ENCODE results near the gene NCEH1.
"Not testable (repeated sequence)": the region's sequence is repeated elsewhere in the genome, so short reads cannot be mapped to it uniquely, and the experiment has no call there.

NCEH1 gene

GRCh38 chr3:172673210-172673679 lies 37.6 kb downstream of the NCEH1 start:
- no peak for DNase-seq

GRCh38 chr3:172669021-172669420 lies 41.8 kb downstream of the NCEH1 start:
- DNase-seq, result no peak

DNA sequence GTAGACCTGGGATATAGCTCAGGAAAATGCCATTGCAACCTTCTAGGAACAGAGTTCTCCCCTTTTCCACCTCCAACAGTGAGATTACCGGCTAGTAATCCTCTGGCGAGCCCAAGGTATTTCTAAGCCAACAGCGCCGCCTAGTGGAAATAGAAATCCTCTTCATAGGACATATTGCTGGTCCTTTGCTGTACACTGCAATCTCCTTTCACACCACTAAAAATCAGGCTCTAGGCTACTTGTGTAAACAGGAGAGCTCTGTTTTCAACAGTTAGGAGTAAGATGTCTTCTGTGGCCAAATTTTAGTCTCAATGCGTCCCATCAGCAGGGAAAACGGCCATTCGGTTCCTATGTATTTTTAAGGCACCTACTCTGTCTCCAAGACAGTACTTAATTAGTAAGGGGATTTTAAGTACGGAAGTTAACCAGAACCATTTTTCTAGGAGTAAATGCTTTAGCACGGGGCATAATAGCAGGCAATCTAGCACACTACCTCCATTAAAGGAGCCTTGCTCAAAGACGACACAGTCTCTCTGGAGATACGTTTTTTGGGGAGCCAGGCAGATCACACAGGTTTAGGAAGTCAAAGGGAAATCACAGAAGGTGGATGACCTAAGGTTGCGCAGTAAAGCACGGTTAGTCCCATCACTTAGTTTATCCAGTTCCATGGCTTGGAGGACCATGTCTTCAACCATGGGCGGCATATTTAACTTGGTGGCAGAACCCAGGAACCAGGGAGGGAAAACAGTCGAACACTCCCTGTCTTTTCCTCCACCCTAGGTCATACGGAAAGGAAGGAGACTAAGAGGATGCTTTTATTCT lies 43.8 kb downstream of the NCEH1 start:
- no peak for DNase-seq

GRCh38 chr3:172666181-172666872 lies 44.5 kb downstream of the NCEH1 start:
- no peak for DNase-seq

DNA sequence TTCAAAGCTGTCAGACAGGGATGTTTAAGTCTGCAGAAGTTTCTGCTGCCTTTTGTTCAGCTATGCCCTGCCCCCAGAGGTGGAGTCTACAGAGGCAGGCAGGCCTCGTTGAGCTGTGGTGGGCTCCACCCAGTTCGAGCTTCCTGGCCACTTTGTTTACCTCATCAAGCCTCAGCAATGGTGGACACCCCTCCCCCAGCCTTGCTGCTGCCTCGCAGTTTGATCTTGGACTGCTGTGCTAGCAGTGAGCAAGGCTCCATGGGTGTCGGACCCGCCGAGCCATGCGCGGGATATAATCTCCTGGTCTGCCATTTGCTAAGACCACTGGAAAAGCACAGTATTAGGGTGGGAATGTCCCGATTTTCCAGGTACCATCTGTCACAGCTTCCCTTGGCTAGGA lies 45.4 kb downstream of the NCEH1 start:
- not testable (repeated sequence) for DNase-seq

DNA sequence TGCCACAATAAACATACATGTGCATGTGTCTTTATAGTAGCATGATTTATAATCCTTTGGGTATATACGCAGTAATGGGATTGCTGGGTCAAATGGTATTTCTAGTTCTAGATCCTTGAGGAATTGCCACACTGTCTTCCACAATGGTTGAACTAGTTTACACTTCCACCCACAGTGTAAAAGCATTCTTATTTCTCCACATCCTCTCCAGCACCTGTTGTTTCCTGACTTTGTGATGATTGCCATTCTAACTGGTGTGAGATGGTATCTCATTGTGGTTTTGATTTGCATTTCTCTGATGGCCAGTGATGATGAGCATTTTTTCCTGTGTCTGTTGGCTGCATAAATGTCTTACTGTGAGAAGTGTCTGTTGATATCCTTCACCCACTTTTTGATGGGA lies 50.4 kb downstream of the NCEH1 start:
- not testable (repeated sequence) for DNase-seq

DNA sequence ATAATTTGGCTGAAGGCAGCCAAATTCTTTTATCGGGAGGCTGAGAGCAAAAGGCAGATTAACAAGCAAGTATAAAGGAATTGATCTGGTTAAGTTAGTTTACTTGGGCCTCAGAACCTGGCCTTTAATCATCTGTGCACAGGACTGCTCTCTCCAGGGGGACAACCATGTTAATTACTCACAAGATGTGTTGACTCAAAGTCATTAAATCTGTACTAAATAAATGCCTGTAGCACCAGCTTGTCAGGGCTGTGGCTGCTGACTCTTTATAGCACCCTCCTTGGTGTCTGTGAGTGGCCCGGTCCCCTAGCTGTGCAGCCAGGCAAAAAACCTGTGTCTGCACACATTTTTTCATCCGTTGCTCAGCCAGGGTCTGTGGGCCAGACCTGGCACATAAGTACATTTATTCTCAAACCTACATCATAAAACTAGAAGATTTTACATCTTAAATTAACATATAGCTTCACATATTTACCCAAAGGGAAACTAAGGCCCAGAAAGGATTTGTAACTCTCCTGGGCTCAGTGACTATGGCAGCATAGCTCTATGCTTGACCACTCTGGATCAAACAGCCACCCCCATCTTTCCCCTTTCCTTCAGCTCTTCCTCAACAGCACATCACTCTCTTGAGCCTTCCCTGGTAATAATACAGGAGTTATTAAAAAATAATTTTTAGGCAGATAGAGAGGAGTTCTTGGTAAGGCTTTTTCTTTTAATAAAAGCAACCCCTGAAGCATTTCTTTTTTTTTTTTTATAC lies 51.4 kb downstream of the NCEH1 start:
- DNase-seq, result no peak

- no peak for DNase-seq
Observed at GRCh38 chr3:172658344-172659245, 52.3 kb downstream of the NCEH1 start.

DNA sequence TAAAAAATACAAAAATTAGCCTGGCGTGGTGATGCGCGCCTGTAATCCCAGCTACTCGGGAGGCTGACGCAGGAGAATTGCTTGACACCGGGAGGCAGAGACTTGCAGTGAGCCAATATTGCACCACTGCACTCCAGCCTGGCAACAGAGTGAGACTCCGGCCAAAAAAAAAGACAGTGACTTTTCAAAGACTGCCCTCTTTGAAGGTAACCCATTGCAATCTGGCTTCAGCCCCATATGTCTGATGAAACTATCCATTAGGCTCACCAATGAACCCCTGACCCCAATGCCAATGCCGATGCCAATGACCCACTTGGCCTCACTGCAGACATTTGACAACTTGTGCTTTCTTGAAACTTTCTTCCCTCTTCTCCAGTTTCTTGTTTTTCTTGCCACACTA lies 54.3 kb downstream of the NCEH1 start:
- no peak for DNase-seq

- DNase-seq, result no peak
Observed at GRCh38 chr3:172655388-172655787, 55.5 kb downstream of the NCEH1 start.

- no peak for DNase-seq
Observed at GRCh38 chr3:172654470-172654869, 56.4 kb downstream of the NCEH1 start.

GRCh38 chr3:172653004-172653572 lies 57.8 kb downstream of the NCEH1 start:
- no peak for DNase-seq

DNA sequence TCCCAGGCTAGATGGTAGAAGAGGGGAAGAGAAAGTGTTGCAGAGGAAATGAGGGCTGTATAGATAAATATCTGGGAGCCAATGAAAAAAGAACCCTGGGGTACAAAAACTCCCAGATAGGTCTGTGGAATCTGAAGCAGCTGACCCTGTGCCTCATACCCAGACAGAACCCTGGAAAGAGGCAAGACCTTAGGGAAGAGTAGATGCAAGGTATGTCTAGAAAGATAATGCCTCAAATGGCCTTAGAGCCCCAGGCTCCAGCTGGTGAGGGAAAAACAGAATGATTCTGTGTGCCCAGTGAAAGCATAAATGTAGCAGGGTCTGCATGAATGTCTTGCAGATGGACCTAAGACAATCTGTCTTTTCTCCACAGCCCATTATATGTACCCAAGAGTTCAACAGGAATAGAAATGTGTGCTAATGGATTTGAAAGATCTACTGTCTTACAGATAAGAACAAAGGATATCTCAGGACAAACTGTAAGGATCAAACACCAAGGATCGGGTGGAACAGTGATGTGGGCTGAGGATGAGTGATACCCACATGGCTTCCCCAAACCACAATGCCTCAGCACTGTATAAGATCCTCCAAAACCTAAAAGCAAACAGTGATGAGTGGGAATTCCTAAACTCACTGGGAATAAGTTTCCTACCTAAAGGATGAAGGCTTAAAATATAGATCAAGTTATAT lies 58.8 kb downstream of the NCEH1 start:
- no peak for DNase-seq

DNA sequence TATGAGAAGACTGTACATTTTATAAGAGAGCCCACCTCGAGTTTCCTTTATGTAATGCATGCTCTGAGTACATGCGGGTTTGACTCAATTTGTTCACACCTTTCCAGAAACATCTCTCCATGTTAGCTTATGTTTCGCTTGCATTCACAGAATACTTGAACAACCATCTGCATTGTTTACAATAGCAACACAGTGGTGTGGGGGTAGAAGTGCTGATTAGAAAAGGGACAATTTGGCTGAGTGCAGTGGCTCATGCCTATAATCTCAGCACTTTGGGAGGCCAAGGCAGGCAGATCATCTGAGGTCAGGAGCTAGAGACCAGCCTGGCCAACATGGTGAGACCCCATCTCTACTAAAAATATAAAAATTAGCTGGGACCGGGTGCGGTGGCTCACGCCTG lies 60.9 kb downstream of the NCEH1 start:
- DNase-seq, result no peak

DNA sequence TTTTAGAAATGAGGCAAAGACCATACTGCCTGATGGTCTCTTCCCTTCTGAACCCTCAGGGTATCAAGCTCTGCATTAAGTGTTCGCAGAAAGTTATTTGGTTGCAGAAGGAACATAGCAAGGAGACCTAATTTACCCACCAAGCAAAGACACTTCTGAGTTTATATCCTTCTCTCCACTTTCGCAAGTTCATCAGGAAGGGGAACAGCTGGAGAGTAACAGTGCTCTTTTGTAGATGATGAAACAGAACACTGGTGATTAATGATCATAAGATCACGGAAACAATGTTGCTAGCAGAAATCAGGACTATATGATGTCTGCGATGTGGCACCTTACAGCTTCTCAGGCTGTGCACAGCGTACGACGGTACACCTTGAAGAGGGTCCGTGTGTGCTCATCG lies 62.1 kb downstream of the NCEH1 start:
- DNase-seq, result no peak

GRCh38 chr3:172647823-172648222 lies 63.0 kb downstream of the NCEH1 start:
- DNase-seq, result no peak

DNA sequence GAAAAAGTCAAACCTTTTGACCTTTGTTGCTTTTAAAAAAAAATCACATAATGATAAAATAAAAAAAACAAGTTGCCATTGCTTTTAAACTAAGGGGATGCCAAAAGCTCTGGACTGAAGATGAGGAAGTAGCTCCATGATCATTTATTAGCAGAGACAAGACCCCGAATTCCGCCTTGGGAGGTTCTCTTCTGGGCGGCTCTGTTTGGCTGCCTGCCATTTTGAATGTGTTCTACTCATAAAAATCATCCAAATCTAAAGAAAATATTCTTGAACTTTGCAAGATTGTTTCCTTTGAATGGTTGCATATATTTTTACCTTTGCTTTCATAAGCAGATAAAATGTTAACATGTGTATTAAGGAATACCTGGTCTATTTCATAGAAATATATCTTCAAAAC lies 63.8 kb downstream of the NCEH1 start:
- no peak for DNase-seq

DNA sequence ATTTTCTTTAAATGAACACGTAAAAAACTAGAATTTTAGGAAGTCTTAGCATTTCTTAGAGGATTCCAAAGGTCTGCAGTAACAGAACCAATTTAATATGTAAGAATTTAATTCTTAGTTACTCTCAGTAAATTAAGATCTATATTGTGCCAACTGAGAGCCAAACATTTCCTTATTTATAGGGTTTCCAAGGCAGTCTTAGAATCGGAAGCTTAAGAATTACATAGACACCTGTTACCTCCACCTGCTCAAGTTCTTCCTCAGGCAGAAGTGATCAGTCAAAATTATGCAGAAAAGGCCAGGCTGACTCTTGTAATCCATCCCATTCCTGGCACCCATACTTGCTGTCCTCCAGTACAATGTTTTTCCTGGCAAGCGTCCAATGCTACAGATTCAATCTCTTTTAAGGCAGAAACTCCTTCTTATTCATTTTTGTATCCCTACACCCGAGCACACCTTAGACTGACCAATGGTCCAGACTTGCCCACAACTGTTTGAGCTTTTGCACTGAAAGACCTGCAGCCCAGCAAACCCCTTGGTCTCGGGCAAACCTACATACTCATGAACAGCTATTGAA lies 64.3 kb downstream of the NCEH1 start:
- no peak for DNase-seq

- DNase-seq, result no peak
Observed at GRCh38 chr3:172644258-172644657, 66.6 kb downstream of the NCEH1 start.

GRCh38 chr3:172643506-172644179 lies 67.2 kb downstream of the NCEH1 start:
- no peak for DNase-seq

Measured in activated gamma-delta T cell (primary cell).